C4-2B (cell line): ENCODE measurements around the gene DEFB124.

Experiments
- H3K27ac ChIP-seq: fragments of 450-650 bp; 2 replicates; pipeline ENCODE4 v1.5.1; 2017
- CTCF ChIP-seq: fragments of 450-650 bp; conservative IDR thresholded peaks from 2 replicates; pipeline ENCODE4 v1.5.1; 2017; ENCODE audit warnings: mild to moderate bottlenecking
- ZFX ChIP-seq: fragments of 450-650 bp; IDR thresholded peaks from 2 replicates; pipeline ENCODE4 v1.6.1; 2017

Gene DEFB124

GRCh38 chr20:31485450-31486339 lies 10.8 kb upstream of the DEFB124 start:
- H3K27ac ChIP-seq, result no peak overlapping the region
- TF ChIP-seq ZFX (no peak), CTCF (no peak)

GRCh38 chr20:31484001-31484400 lies 9.1 kb upstream of the DEFB124 start:
- TF ChIP-seq CTCF, result no peak
- no peak for TF ChIP-seq ZFX
- H3K27ac ChIP-seq, result no peak overlapping the region

- no peak for TF ChIP-seq CTCF
- H3K27ac ChIP-seq, result no peak overlapping the region
Observed at GRCh38 chr20:31476643-31477215, 1.8 kb upstream of the DEFB124 start.

GRCh38 chr20:31476294-31476585 lies 1.3 kb upstream of the DEFB124 start:
- TF ChIP-seq ZFX, result no peak

GRCh38 chr20:31475472-31476293 lies 756 bp upstream of the DEFB124 start:
- no peak overlapping the region for H3K27ac ChIP-seq
- no peak for TF ChIP-seq ZFX
- TF ChIP-seq CTCF, result no peak

More at GRCh38 chr20:31476294-31476585, 1.3 kb upstream of the DEFB124 start:
- H3K27ac ChIP-seq, result no peak overlapping the region

- TF ChIP-seq CTCF (no peak), ZFX (no peak)
- H3K27ac ChIP-seq, result no peak overlapping the region
Observed at GRCh38 chr20:31474097-31474436, 860 bp downstream of the DEFB124 start.

DNA sequence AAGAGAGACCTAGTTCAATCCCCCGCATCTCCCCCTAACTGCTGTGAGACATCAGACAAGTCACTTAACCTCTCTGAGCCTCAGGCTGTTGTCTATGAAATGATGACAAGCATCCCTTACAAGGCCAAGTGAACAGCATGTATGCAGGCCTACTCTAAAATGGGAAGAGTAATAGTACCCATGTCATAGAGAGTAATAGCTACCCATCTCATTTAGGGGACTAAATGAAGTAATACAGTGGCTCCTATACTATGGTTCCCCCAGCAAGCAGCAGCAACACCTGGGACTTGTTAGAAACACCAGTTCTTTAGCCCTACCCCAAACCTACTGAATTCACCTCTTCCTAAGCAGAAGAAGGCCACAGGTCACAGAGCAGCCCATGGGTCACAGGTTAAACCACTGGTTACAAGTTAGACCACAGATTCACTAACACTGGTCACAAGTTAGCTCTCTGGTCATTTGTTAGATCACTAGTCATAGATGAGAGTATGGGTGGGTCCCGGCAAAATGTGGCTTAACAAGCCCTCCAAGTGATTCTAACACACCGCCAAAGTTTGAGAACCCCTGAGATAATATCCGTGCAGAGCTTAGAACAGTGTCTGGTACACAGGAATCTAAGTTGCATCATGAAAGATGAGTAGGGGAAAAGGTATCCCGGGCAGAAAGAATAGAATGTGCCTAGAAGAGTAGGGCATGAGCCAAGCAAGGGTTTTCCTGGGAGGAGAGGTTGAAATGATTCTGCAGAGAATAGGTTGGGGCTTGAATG lies 1.4 kb downstream of the DEFB124 start:
- no peak for TF ChIP-seq CTCF
- no peak for TF ChIP-seq ZFX
- no peak overlapping the region for H3K27ac ChIP-seq
